ENCODE results near the gene PHLDA2. TPM values are rescaled to one million over a fixed set of nuclear protein-coding genes. Genes with fewer than 3 reads are reported as not detected.
"Not testable (repeated sequence)": the region's sequence is repeated elsewhere in the genome, so short reads cannot be mapped to it uniquely, and the experiment has no call there.

Gene PHLDA2
- total RNA-seq, 2 donors from 2014 or later: 3.0 to 4.5 TPM

DNA sequence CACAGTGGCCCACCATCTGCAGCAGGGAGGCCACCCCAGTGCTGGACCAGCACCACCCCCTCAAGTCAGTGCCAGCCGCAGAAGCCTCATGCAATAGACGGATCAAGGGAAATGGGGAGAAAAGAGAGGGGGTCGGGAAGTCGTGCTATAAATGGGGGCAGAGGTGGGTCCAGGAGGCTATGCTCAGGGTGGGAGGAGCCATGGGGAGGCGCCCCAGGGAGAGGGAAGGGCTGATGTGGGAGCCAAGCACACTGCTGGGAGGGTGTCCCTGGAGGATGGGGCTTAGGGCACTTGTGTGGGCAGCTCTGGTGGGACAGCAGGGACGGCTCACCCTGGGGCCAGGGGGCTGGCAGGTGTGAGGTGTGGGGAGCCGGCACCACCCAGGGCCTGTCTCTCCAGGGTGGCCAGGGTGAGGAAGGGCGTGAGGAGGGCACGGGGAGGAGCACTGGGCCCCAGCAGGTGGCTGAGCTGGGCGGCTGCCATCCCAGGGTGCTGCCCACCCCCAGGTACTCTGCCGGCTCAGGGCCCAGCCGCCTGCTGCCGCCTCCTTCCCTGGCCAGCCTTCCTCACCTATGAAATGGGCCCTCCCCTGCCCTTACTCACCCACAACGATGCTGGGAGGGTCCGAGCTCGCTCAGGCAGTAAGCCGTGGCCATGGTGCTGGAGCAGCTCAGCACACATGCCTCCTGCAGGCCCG is 18.0 kb downstream of the PHLDA2 start:
- no peak overlapping the region for H3K27ac Mint-ChIP-seq
- no peaks in the 10 kb centered on the region for H3K36me3 Mint-ChIP-seq
- H3K27me3 Mint-ChIP-seq: no peaks in the 10 kb centered on the region
- ATAC-seq (no peak), DNase-seq (ENCODE audit: low spot score) (no peak)
- no peak overlapping the region for H3K4me3 Mint-ChIP-seq
- peaks cover 0 to 11% of the 10 kb centered on the region in 2 donors for H3K4me1 Mint-ChIP-seq (ENCODE audit: low read depth in 2 of 2)
- no peaks in the 10 kb centered on the region for H3K9me3 Mint-ChIP-seq

GRCh38 chr11:2910401-2910955 is 18.7 kb downstream of the PHLDA2 start:
- Mint-ChIP-seq H3K4me3 (no peak overlapping the region), H3K27ac (no peak overlapping the region), H3K4me1 (ENCODE audit: low read depth in 2 of 2) (peaks cover 4 to 12% of the 10 kb centered on the region in 2 donors), H3K27me3 (no peaks in the 10 kb centered on the region), H3K36me3 (no peaks in the 10 kb centered on the region), H3K9me3 (no peaks in the 10 kb centered on the region)
- DNase-seq (ENCODE audit: low spot score) (no peak), ATAC-seq (no peak)

DNA sequence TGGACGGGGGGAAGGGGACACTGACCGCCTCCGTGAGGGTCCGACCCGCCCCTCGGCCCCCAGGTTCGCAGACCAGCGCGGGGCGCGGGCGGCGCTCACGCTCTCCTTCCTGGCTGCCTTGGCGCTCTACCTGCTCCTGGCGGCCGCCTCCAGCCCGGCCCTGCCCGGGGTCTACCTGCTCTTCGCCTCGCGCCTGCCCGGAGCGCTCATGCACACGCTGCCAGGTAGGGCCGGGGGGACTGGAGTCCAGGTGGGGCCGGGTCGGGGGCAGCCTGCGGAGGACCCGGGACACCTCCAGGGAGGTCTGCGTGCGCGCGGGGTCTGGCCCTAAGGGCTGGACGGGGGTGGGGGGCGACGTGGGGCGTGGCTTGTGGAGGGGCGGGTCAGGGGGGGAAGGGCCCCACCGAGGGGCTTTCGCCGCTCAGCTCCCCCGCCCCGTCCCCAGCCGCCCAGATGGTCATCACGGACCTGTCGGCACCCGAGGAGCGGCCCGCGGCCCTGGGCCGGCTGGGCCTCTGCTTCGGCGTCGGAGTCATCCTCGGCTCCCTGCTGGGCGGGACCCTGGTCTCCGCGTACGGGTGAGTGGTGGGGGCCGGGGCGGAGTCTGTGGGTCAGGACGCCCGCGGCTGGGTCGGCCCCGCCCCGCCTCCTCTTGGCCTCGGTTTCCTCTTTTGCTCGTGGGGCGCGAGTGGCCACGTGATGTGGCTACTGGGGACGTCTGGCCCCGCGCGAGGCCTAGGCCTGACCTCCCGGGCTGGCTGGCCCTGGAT is 19.9 kb downstream of the PHLDA2 start:
- Mint-ChIP-seq H3K36me3 (no peaks in the 10 kb centered on the region), H3K4me1 (ENCODE audit: low read depth in 2 of 2) (peaks cover 12 to 20% of the 10 kb centered on the region in 2 donors), H3K27me3 (no peaks in the 10 kb centered on the region), H3K27ac (no peak overlapping the region), H3K9me3 (no peaks in the 10 kb centered on the region), H3K4me3 (no peak overlapping the region)
- DNase-seq (ENCODE audit: low spot score) (no peak), ATAC-seq (no peak)

DNA sequence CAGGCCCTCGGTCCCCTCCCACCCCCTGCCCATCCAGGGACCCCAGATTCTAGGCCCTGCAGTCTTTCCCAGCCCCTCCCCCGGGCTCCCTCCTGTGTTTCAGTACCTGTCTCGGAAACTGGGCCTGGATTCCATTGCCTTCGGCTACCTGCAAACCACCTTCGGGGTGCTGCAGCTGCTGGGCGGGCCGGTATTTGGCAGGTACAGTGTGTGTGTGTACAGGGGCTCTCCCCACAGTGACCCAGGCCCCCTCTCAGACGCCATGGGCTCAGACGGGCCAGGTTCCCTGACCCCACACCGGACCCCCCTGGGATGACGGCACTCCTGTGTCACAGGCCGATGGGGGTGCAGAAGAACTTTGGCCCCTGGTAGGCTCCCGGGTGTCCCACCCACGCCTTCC is 21.1 kb downstream of the PHLDA2 start:
- Mint-ChIP-seq H3K27ac (no peak overlapping the region), H3K36me3 (no peaks in the 10 kb centered on the region), H3K9me3 (no peaks in the 10 kb centered on the region), H3K27me3 (no peaks in the 10 kb centered on the region), H3K4me1 (ENCODE audit: low read depth in 2 of 2) (peaks cover 17 to 20% of the 10 kb centered on the region in 2 donors), H3K4me3 (no peak overlapping the region)
- no peak for DNase-seq (ENCODE audit: low spot score)
- no peak for ATAC-seq

DNA sequence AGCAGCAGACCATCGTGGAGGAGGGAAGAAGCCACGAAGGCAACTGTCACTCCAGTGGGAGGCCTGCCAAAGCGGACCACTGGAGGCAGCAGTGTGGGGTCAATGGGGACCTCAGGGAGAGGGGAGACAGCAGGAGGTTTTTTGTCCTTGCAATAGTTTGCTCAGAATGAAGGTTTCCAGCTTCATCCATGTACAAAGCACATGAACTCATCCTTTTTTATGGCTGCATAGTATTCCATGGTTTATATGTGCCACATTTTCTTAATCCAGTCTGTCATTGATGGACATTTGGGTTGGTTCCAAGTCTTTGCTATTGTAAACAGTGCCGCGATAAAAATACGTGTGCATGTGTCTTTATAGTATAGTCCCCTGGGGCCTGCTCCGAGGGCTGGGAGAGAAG is 23.9 kb downstream of the PHLDA2 start:
- not testable (repeated sequence) for H3K9me3 Mint-ChIP-seq; H3K4me3 Mint-ChIP-seq; ATAC-seq; H3K27me3 Mint-ChIP-seq; H3K27ac Mint-ChIP-seq; H3K36me3 Mint-ChIP-seq; DNase-seq (ENCODE audit: low spot score)
- peaks cover 21 to 24% of the 10 kb centered on the region in 2 donors for H3K4me1 Mint-ChIP-seq (ENCODE audit: low read depth in 2 of 2)

GRCh38 chr11:2904153-2905052 is 24.8 kb downstream of the PHLDA2 start:
- Mint-ChIP-seq H3K4me1 (ENCODE audit: low read depth in 2 of 2) (peaks cover 27% of the 10 kb centered on the region in 2 donors), H3K9me3 (no peaks in the 10 kb centered on the region), H3K4me3 (peak overlapping the region; percentile 69), H3K27me3 (no peaks in the 10 kb centered on the region), H3K27ac (peak overlapping the region; percentile 9 to 68), H3K36me3 (no peaks in the 10 kb centered on the region)
- no peak for DNase-seq (ENCODE audit: low spot score)
- no peak for ATAC-seq

DNA sequence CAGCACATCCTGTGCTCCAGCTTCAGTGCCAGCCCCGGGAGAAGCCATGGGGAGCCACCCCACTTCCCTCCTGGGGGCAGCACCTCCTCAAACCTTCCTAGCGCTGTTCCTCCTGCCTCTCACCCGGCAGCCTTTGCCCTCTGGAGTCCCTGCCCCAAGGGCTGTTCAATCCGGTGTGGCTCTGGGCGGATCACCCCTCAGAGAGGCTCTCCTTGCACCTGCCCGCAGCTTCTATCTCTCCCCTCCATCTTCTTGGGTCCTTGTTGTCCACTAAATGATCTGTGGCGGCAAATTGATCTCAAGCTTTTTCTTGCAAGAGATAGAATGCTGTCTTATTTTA is 25.6 kb downstream of the PHLDA2 start:
- Mint-ChIP-seq H3K4me3 (peak overlapping the region; percentile 69), H3K9me3 (no peaks in the 10 kb centered on the region), H3K36me3 (no peaks in the 10 kb centered on the region), H3K27ac (peak overlapping the region; percentile 9 to 68), H3K4me1 (ENCODE audit: low read depth in 2 of 2) (peaks cover 34 to 35% of the 10 kb centered on the region in 2 donors), H3K27me3 (no peaks in the 10 kb centered on the region)
- no peak for DNase-seq (ENCODE audit: low spot score)
- no peak for ATAC-seq

GRCh38 chr11:2902784-2903671 is 26.2 kb downstream of the PHLDA2 start:
- H3K9me3 Mint-ChIP-seq: no peaks in the 10 kb centered on the region
- H3K27me3 Mint-ChIP-seq: no peaks in the 10 kb centered on the region
- H3K27ac Mint-ChIP-seq: peak overlapping the region; percentile 9 to 68
- peak overlapping the region; percentile 69 for H3K4me3 Mint-ChIP-seq
- ATAC-seq (no peak), DNase-seq (ENCODE audit: low spot score) (no peak)
- H3K36me3 Mint-ChIP-seq: no peaks in the 10 kb centered on the region
- peaks cover 41% of the 10 kb centered on the region in 2 donors for H3K4me1 Mint-ChIP-seq (ENCODE audit: low read depth in 2 of 2)

- Mint-ChIP-seq H3K4me1 (ENCODE audit: low read depth in 2 of 2) (peaks cover 44 to 45% of the 10 kb centered on the region in 2 donors), H3K9me3 (no peaks in the 10 kb centered on the region), H3K4me3 (peak overlapping the region; percentile 62), H3K27ac (peak overlapping the region in 1 of 2 donors; percentile 14), H3K36me3 (no peaks in the 10 kb centered on the region), H3K27me3 (no peaks in the 10 kb centered on the region)
- peak; percentile 97 for DNase-seq (ENCODE audit: low spot score)
- ATAC-seq: peak; percentile 95 to 96
These were observed 27.1 kb downstream of the PHLDA2 start for GRCh38 chr11:2901854-2902783.

GRCh38 chr11:2901196-2901796 is 27.9 kb downstream of the PHLDA2 start:
- ATAC-seq (no peak), DNase-seq (ENCODE audit: low spot score) (no peak)
- Mint-ChIP-seq H3K9me3 (no peaks in the 10 kb centered on the region), H3K36me3 (no peaks in the 10 kb centered on the region), H3K4me3 (peak overlapping the region; percentile 62), H3K27ac (peak overlapping the region in 1 of 2 donors; percentile 61), H3K27me3 (no peaks in the 10 kb centered on the region), H3K4me1 (ENCODE audit: low read depth in 2 of 2) (peaks cover 44 to 45% of the 10 kb centered on the region in 2 donors)

- Mint-ChIP-seq H3K9me3 (no peaks in the 10 kb centered on the region), H3K4me3 (peak overlapping the region; percentile 47), H3K27me3 (no peaks in the 10 kb centered on the region), H3K27ac (peak overlapping the region; percentile 18 to 87), H3K4me1 (ENCODE audit: low read depth in 2 of 2) (peaks cover 31 to 35% of the 10 kb centered on the region in 2 donors), H3K36me3 (no peaks in the 10 kb centered on the region)
- no peak for ATAC-seq
- no peak for DNase-seq (ENCODE audit: low spot score)
These were observed 30.0 kb downstream of the PHLDA2 start for GRCh38 chr11:2899080-2899783.
